Trophoblast cell (in vitro differentiated cells and primary cell): ENCODE results near the gene SLC1A5.

Source experiments
- DNase-seq, 2 donors: peaks; one replicate each; pipeline ENCODE4 v3.0.0-alpha.2; 2016
- H2AFZ ChIP-seq: 2 replicates; pipeline ENCODE4 v1.6.1; 2013; ENCODE audit warnings: low read length, moderate library complexity, mild to moderate bottlenecking; ENCODE audit not compliant: insufficient read depth, poor library complexity
- H2AK5ac ChIP-seq: 2 replicates; pipeline ENCODE4 v1.6.1; 2013; ENCODE audit warnings: mild to moderate bottlenecking, low read length
- H2BK120ac ChIP-seq: 2 replicates; pipeline ENCODE4 v1.6.1; 2013; ENCODE audit warnings: low read length, mild to moderate bottlenecking, moderate library complexity; ENCODE audit not compliant: insufficient read depth, poor library complexity
- H2BK12ac ChIP-seq: 2 replicates; pipeline ENCODE4 v1.6.1; 2013; ENCODE audit warnings: mild to moderate bottlenecking, low read length, moderate library complexity
- H2BK5ac ChIP-seq: 2 replicates; pipeline ENCODE4 v1.6.1; 2013; ENCODE audit warnings: low read length, low read depth, moderate library complexity, mild to moderate bottlenecking; ENCODE audit not compliant: poor library complexity
- H3K14ac ChIP-seq: 2 replicates; pipeline ENCODE4 v1.6.1; 2013; ENCODE audit warnings: mild to moderate bottlenecking, low read length
- H3K18ac ChIP-seq: 2 replicates; pipeline ENCODE4 v1.6.1; 2013; ENCODE audit warnings: mild to moderate bottlenecking, low read length
- H3K23ac ChIP-seq: 2 replicates; pipeline ENCODE4 v1.6.1; 2013; ENCODE audit warnings: low read length
- H3K27ac ChIP-seq: 2 replicates; pipeline ENCODE4 v1.5.1; 2013; ENCODE audit warnings: low read depth, mild to moderate bottlenecking, inconsistent platforms, low read length, moderate library complexity
- H3K27me3 ChIP-seq: 2 replicates; pipeline ENCODE4 v1.6.1; 2013; ENCODE audit warnings: inconsistent platforms, mild to moderate bottlenecking, low read length, moderate library complexity; ENCODE audit not compliant: insufficient read depth
- H3K36me3 ChIP-seq, 2 experiments: 1 replicate in 1 of 2; 2 replicates in 1 of 2; pipeline ENCODE4 v1.6.1; 2013; ENCODE audit warnings: low read length in 2 of 2, mild to moderate bottlenecking in 2 of 2, moderate library complexity in 1 of 2; ENCODE audit not compliant: insufficient read depth in 2 of 2, control insufficient read depth in 1 of 2
- H3K4ac ChIP-seq: 2 replicates; pipeline ENCODE4 v1.6.1; 2013; ENCODE audit warnings: low read depth, mild to moderate bottlenecking, low read length, moderate library complexity
- H3K4me1 ChIP-seq, 2 experiments: 1 replicate in 1 of 2; 2 replicates in 1 of 2; pipeline ENCODE4 v1.6.1; 2013; ENCODE audit warnings: low read length in 2 of 2, mild to moderate bottlenecking in 2 of 2, moderate library complexity in 1 of 2; ENCODE audit not compliant: insufficient read depth in 2 of 2, control insufficient read depth in 1 of 2
- H3K4me2 ChIP-seq: 2 replicates; pipeline ENCODE4 v1.6.1; 2013; ENCODE audit warnings: inconsistent platforms, mild to moderate bottlenecking, low read length, moderate library complexity
- H3K4me3 ChIP-seq: 2 replicates; pipeline ENCODE4 v1.5.1; 2013; ENCODE audit warnings: mild to moderate bottlenecking, low read depth, low read length, inconsistent platforms
- H3K79me1 ChIP-seq: one replicate; pipeline ENCODE4 v1.6.1; 2013; ENCODE audit warnings: low read length
- H3K79me2 ChIP-seq: 2 replicates; pipeline ENCODE4 v1.6.1; 2013; ENCODE audit warnings: low read length, mild to moderate bottlenecking; ENCODE audit not compliant: control insufficient read depth, insufficient read depth, poor library complexity
- H3K9ac ChIP-seq: 2 replicates; pipeline ENCODE4 v1.6.1; 2013; ENCODE audit warnings: mild to moderate bottlenecking, low read length
- H3K9me3 ChIP-seq: 2 replicates; pipeline ENCODE4 v1.6.1; 2013; ENCODE audit warnings: low read depth, mild to moderate bottlenecking, control low read depth, inconsistent platforms, low read length; ENCODE audit not compliant: insufficient read depth
- H4K12ac ChIP-seq: 2 replicates; pipeline ENCODE4 v1.6.1; 2013; ENCODE audit warnings: low read depth, mild to moderate bottlenecking, low read length, moderate library complexity
- H4K8ac ChIP-seq: 2 replicates; pipeline ENCODE4 v1.6.1; 2013; ENCODE audit warnings: low read depth, mild to moderate bottlenecking, low read length, moderate library complexity
- H4K91ac ChIP-seq: one replicate; pipeline ENCODE4 v1.6.1; 2013; ENCODE audit warnings: low read depth, mild to moderate bottlenecking, low read length, moderate library complexity
- WGBS: extraction: QIAGEN DNeasy Blood & Tissue Kit; methylation state at CpG from one replicate; pipeline ENCODE4 v1.1.7; 2013; ENCODE audit warnings: missing lambda C conversion rate; ENCODE audit not compliant: insufficient read length, insufficient coverage; ENCODE audit errors: extremely low coverage; 5-methylcytosine and 5-hydroxymethylcytosine counted together

SLC1A5 gene

GRCh38 chr19:46760363-46760762 lies 28.0 kb downstream of the SLC1A5 start:
- no peak overlapping the region for H3K4ac ChIP-seq
- H2BK12ac ChIP-seq: no peak overlapping the region
- H2AFZ ChIP-seq: no peak overlapping the region
- H3K27me3 ChIP-seq: no peaks in the 10 kb centered on the region
- H4K91ac ChIP-seq: no peak overlapping the region
- H3K36me3 ChIP-seq: peaks cover 19 to 22% of the 10 kb centered on the region in 2 experiments
- H3K79me2 ChIP-seq: no peaks in the 10 kb centered on the region
- H3K79me1 ChIP-seq: no peaks in the 10 kb centered on the region
- no peaks in the 10 kb centered on the region for H3K4me1 ChIP-seq
- H3K4me3 ChIP-seq: no peak overlapping the region
- H3K4me2 ChIP-seq: no peak overlapping the region
- no peak overlapping the region for H2BK5ac ChIP-seq
- no peak for DNase-seq
- no peak overlapping the region for H4K8ac ChIP-seq
- H3K9me3 ChIP-seq: peaks cover 2% of the 10 kb centered on the region
- no peak overlapping the region for H3K9ac ChIP-seq
- no peak overlapping the region for H2AK5ac ChIP-seq
- no CpG with 5 or more reads among the region's 5 CpGs for WGBS
- no peak overlapping the region for H3K14ac ChIP-seq
- H3K27ac ChIP-seq: no peak overlapping the region
- no peak overlapping the region for H2BK120ac ChIP-seq
- H4K12ac ChIP-seq: no peak overlapping the region
- H3K18ac ChIP-seq: no peak overlapping the region
- H3K23ac ChIP-seq: no peak overlapping the region

GRCh38 chr19:46759817-46760333 lies 28.5 kb downstream of the SLC1A5 start:
- Histone ChIP-seq H2BK120ac (no peak overlapping the region), H3K79me2 (no peaks in the 10 kb centered on the region), H3K36me3 (peaks cover 19 to 25% of the 10 kb centered on the region in 2 experiments), H3K4me1 (no peaks in the 10 kb centered on the region), H2BK5ac (no peak overlapping the region), H3K27ac (no peak overlapping the region), H3K18ac (no peak overlapping the region), H3K9ac (no peak overlapping the region), H4K12ac (no peak overlapping the region), H3K27me3 (no peaks in the 10 kb centered on the region), H3K9me3 (peaks cover 2% of the 10 kb centered on the region), H3K4me2 (no peak overlapping the region), H2AFZ (no peak overlapping the region), H3K79me1 (no peaks in the 10 kb centered on the region), H2AK5ac (no peak overlapping the region), H3K14ac (no peak overlapping the region), H4K91ac (no peak overlapping the region), H2BK12ac (no peak overlapping the region), H3K23ac (no peak overlapping the region), H3K4me3 (no peak overlapping the region), H3K4ac (no peak overlapping the region), H4K8ac (no peak overlapping the region)
- no peak for DNase-seq
- WGBS: no CpG with 5 or more reads among the region's 7 CpGs

GRCh38 chr19:46759206-46759605 lies 29.2 kb downstream of the SLC1A5 start:
- H3K23ac ChIP-seq: no peak overlapping the region
- H3K14ac ChIP-seq: no peak overlapping the region
- no peak overlapping the region for H2BK5ac ChIP-seq
- H3K4me2 ChIP-seq: no peak overlapping the region
- H3K36me3 ChIP-seq: peaks cover 19 to 25% of the 10 kb centered on the region in 2 experiments
- no peak overlapping the region for H2AK5ac ChIP-seq
- H3K4me1 ChIP-seq: no peaks in the 10 kb centered on the region
- no peak overlapping the region for H2BK12ac ChIP-seq
- H3K9ac ChIP-seq: no peak overlapping the region
- H2AFZ ChIP-seq: no peak overlapping the region
- H2BK120ac ChIP-seq: no peak overlapping the region
- no peak overlapping the region for H3K4me3 ChIP-seq
- no peak overlapping the region for H4K8ac ChIP-seq
- H3K79me1 ChIP-seq: no peaks in the 10 kb centered on the region
- H3K79me2 ChIP-seq: no peaks in the 10 kb centered on the region
- DNase-seq: no peak
- no peaks in the 10 kb centered on the region for H3K27me3 ChIP-seq
- no peak overlapping the region for H4K91ac ChIP-seq
- H4K12ac ChIP-seq: no peak overlapping the region
- H3K9me3 ChIP-seq: no peaks in the 10 kb centered on the region
- no peak overlapping the region for H3K27ac ChIP-seq
- H3K18ac ChIP-seq: no peak overlapping the region
- no CpG with 5 or more reads among the region's 6 CpGs for WGBS
- H3K4ac ChIP-seq: no peak overlapping the region

GRCh38 chr19:46756544-46756888 lies 31.9 kb downstream of the SLC1A5 start:
- no peak for DNase-seq
- Histone ChIP-seq H3K4ac (no peak overlapping the region), H3K9ac (no peak overlapping the region), H3K4me1 (no peaks in the 10 kb centered on the region), H3K27ac (no peak overlapping the region), H3K14ac (no peak overlapping the region), H2AK5ac (no peak overlapping the region), H3K79me2 (no peaks in the 10 kb centered on the region), H3K4me2 (no peak overlapping the region), H3K18ac (no peak overlapping the region), H3K27me3 (no peaks in the 10 kb centered on the region), H4K12ac (no peak overlapping the region), H4K91ac (no peak overlapping the region), H3K23ac (no peak overlapping the region), H2BK5ac (no peak overlapping the region), H2BK120ac (no peak overlapping the region), H2AFZ (no peak overlapping the region), H3K9me3 (no peaks in the 10 kb centered on the region), H3K36me3 (peaks cover 19 to 28% of the 10 kb centered on the region in 2 experiments), H4K8ac (no peak overlapping the region), H3K4me3 (no peak overlapping the region), H2BK12ac (no peak overlapping the region), H3K79me1 (no peaks in the 10 kb centered on the region)
- WGBS: no CpG with 5 or more reads among the region's 30 CpGs
